CD14-positive monocyte (primary cell): ENCODE results near the gene RMC1. TPM values are rescaled to one million over a fixed set of nuclear protein-coding genes. Genes with fewer than 3 reads are reported as not detected.
A peak's percentile ranks its signal among the peaks of the same experiment; 100 is the strongest.

Source experiments
- DNase-seq, 3 donors: peaks; one replicate each; pipeline ENCODE4 v3.0.0-alpha.2; 2011 to 2022
- H2AFZ ChIP-seq: 2 replicates; pipeline ENCODE4 v1.6.0; 2012; ENCODE audit warnings: mild to moderate bottlenecking, low read depth, low read length, inconsistent platforms; ENCODE audit not compliant: insufficient read depth, poor library complexity, severe bottlenecking
- H3K27ac ChIP-seq, 2 donors: 1 replicate in 1 of 2; 2 replicates in 1 of 2; pipeline ENCODE4 v1.5.1; 2012 to 2013; ENCODE audit warnings: low read length in 2 of 2, control low read depth in 1 of 2, inconsistent platforms in 1 of 2, low read depth in 1 of 2, mild to moderate bottlenecking in 1 of 2
- H3K27me3 ChIP-seq, 2 donors: one replicate each; pipeline versions ENCODE4 v1.6.0 to v1.6.1; 2011 to 2013; ENCODE audit warnings: low read length in 2 of 2; ENCODE audit not compliant: control insufficient read depth in 2 of 2, insufficient read depth in 2 of 2
- H3K36me3 ChIP-seq, 2 donors: replicated peaks in 1 of 2; 1 replicate in 1 of 2; 2 replicates in 1 of 2; pipeline versions ENCODE4 v1.5.1 to v1.6.1; 2012 to 2013; ENCODE audit warnings: low read length in 2 of 2, control low read depth in 1 of 2, inconsistent platforms in 1 of 2, mild to moderate bottlenecking in 1 of 2; ENCODE audit not compliant: insufficient read depth in 2 of 2, control insufficient read depth in 1 of 2
- H3K4me1 ChIP-seq, 2 donors: 1 replicate in 1 of 2; 2 replicates in 1 of 2; pipeline versions ENCODE4 v1.5.1 to v1.6.1; 2012 to 2013; ENCODE audit warnings: low read length in 2 of 2, control low read depth in 1 of 2, inconsistent platforms in 1 of 2, mild to moderate bottlenecking in 1 of 2, moderate library complexity in 1 of 2; ENCODE audit not compliant: insufficient read depth in 2 of 2, control insufficient read depth in 1 of 2
- H3K4me2 ChIP-seq: replicated peaks from 2 replicates; pipeline ENCODE3; 2012; ENCODE audit warnings: low read length, moderate library complexity, mild to moderate bottlenecking; ENCODE audit not compliant: poor library complexity, severe bottlenecking; ENCODE audit errors: extremely low read depth
- H3K4me3 ChIP-seq, 3 experiments: fragments of 200-600 bp in 1 of 3; sonication (generic) in 1 of 3; replicated peaks in 1 of 3; 1 replicate in 2 of 3; 2 replicates in 1 of 3; pipeline ENCODE4 v1.5.1; 2011 to 2013; ENCODE audit warnings: low read length in 3 of 3, mild to moderate bottlenecking in 3 of 3, control low read depth in 2 of 3, low read depth in 2 of 3, inconsistent platforms in 1 of 3, moderate library complexity in 1 of 3
- H3K79me2 ChIP-seq: 2 replicates; pipeline ENCODE4 v1.6.0; 2012; ENCODE audit warnings: mild to moderate bottlenecking, control low read depth, inconsistent platforms, low read length, moderate library complexity; ENCODE audit not compliant: insufficient read depth
- H3K9ac ChIP-seq: 2 replicates; pipeline ENCODE4 v1.6.0; 2017; ENCODE audit warnings: low read length, mild to moderate bottlenecking; ENCODE audit not compliant: insufficient read depth, poor library complexity, severe bottlenecking
- H3K9me3 ChIP-seq, 2 donors: replicated peaks in 1 of 2; 1 replicate in 1 of 2; 2 replicates in 1 of 2; pipeline versions ENCODE4 v1.5.1 to v1.6.1; 2012 to 2013; ENCODE audit warnings: low read length in 2 of 2, control low read depth in 1 of 2; ENCODE audit not compliant: control insufficient read depth in 1 of 2, insufficient read depth in 1 of 2
- H4K20me1 ChIP-seq: 2 replicates; pipeline ENCODE4 v1.6.0; 2012; ENCODE audit warnings: mild to moderate bottlenecking, low read length, control low read depth, moderate library complexity; ENCODE audit not compliant: insufficient read depth
- H3K27ac Mint-ChIP-seq, 7 donors: one replicate each; pipeline ENCODE4 v1.8.0; 2020; ENCODE audit warnings: mild to moderate bottlenecking in 7 of 7, mixed read lengths in 7 of 7, moderate library complexity in 6 of 7, inconsistent platforms in 2 of 7
- H3K27me3 Mint-ChIP-seq, 3 donors: one replicate each; pipeline ENCODE4 v1.8.0; 2021 to 2022; ENCODE audit warnings: low read depth in 3 of 3, mild to moderate bottlenecking in 3 of 3, mixed read lengths in 3 of 3, moderate library complexity in 3 of 3, inconsistent platforms in 1 of 3
- H3K36me3 Mint-ChIP-seq, 2 donors: one replicate each; pipeline ENCODE4 v1.8.0; 2020; ENCODE audit warnings: mixed read lengths in 2 of 2, inconsistent platforms in 1 of 2, mild to moderate bottlenecking in 1 of 2
- H3K4me1 Mint-ChIP-seq: one replicate; pipeline ENCODE4 v1.8.0; 2020; ENCODE audit warnings: mild to moderate bottlenecking, mixed read lengths
- H3K4me3 Mint-ChIP-seq, 2 donors: one replicate each; pipeline ENCODE4 v1.8.0; 2020; ENCODE audit warnings: mild to moderate bottlenecking in 2 of 2, mixed read lengths in 2 of 2, moderate library complexity in 1 of 2
- H3K9me3 Mint-ChIP-seq, 7 donors: one replicate each; pipeline ENCODE4 v1.8.0; 2020 to 2022; ENCODE audit warnings: mixed read lengths in 7 of 7, mild to moderate bottlenecking in 6 of 7, moderate library complexity in 6 of 7, inconsistent platforms in 2 of 7
- whole genome bisulfite sequencing: methylation state at CpG from one replicate; pipeline ENCODE4 v1.1.5; 2013; ENCODE audit warnings: missing lambda C conversion rate; ENCODE audit not compliant: insufficient coverage; 5-methylcytosine and 5-hydroxymethylcytosine counted together
- intact Hi-C, 2 donors: fragments of 100-400 bp; cut with micrococcal nuclease; formaldehyde crosslinking; loops; one replicate each; pipeline versions ENCODE4 v1.15.0 to v1.15.1; 2023
- polyA plus RNA-seq, 3 donors: library from polyadenylated mRNA; depleted of rRNA in 1 of 3; unstranded in 2 of 3; stranded (reverse) in 1 of 3; fragments of 300-500 nt in 2 of 3; fragments of >200 nt in 1 of 3; fragmentation: Illumina TruSeq in 2 of 3; gene quantifications; 1 replicate in 2 of 3; 2 replicates in 1 of 3; pipeline ENCODE4 v1.2.3, GENCODE V29; 2012 to 2021
- TF ChIP-seq, protein P1 (sequence below): fragments of 200-600 bp; IDR thresholded peaks from one replicate; pipeline ENCODE4 v1.8.0; 2022; ENCODE audit warnings: antibody characterized with exemption, mild to moderate bottlenecking

RMC1 gene
- polyA plus RNA-seq, 3 donors: 21.9 to 70.8 (median 30.1) TPM

DNA sequence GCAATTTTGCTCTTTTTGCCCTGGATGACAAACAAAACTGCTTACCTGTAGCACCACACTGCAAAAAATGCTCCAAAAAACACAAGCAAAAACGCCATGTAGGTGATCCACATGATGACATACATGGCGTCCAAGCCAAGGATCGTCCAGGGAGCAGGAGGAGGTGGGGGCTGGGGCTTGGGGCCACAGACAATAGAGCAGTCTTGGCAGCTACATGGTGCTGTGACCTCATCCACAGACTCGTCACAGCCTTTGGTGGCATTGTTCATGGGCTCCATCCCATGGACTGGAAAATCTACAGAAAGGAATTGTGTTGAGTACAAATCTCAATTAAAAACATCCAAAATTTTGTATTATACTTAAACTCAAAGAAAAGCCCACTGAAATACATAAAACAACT, 56.9 kb downstream of the RMC1 start:
- Histone ChIP-seq H3K27me3 (no peaks in the 10 kb centered on the region), H4K20me1 (no peaks in the 10 kb centered on the region), H3K36me3 (peaks cover 67 to 96% of the 10 kb centered on the region in 2 donors), H3K4me2 (no peak overlapping the region), H3K27ac (no peak overlapping the region), H3K9me3 (no peaks in the 10 kb centered on the region), H2AFZ (no peak overlapping the region), H3K79me2 (no peaks in the 10 kb centered on the region), H3K9ac (no peak overlapping the region), H3K4me3 (no peak overlapping the region), H3K4me1 (no peaks in the 10 kb centered on the region)
- Mint-ChIP-seq H3K9me3 (no peaks in the 10 kb centered on the region), H3K27ac (no peak overlapping the region), H3K27me3 (no peaks in the 10 kb centered on the region), H3K4me3 (no peak overlapping the region), H3K4me1 (no peaks in the 10 kb centered on the region), H3K36me3 (peaks cover 84 to 98% of the 10 kb centered on the region in 2 donors)
- DNase-seq: no peak
- TF ChIP-seq, protein P1, sequence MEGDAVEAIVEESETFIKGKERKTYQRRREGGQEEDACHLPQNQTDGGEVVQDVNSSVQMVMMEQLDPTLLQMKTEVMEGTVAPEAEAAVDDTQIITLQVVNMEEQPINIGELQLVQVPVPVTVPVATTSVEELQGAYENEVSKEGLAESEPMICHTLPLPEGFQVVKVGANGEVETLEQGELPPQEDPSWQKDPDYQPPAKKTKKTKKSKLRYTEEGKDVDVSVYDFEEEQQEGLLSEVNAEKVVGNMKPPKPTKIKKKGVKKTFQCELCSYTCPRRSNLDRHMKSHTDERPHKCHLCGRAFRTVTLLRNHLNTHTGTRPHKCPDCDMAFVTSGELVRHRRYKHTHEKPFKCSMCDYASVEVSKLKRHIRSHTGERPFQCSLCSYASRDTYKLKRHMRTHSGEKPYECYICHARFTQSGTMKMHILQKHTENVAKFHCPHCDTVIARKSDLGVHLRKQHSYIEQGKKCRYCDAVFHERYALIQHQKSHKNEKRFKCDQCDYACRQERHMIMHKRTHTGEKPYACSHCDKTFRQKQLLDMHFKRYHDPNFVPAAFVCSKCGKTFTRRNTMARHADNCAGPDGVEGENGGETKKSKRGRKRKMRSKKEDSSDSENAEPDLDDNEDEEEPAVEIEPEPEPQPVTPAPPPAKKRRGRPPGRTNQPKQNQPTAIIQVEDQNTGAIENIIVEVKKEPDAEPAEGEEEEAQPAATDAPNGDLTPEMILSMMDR: no peak
- intact Hi-C loops: no loop called here
- WGBS: 100% methylated on average over 1 of the region's 4 CpGs

DNA sequence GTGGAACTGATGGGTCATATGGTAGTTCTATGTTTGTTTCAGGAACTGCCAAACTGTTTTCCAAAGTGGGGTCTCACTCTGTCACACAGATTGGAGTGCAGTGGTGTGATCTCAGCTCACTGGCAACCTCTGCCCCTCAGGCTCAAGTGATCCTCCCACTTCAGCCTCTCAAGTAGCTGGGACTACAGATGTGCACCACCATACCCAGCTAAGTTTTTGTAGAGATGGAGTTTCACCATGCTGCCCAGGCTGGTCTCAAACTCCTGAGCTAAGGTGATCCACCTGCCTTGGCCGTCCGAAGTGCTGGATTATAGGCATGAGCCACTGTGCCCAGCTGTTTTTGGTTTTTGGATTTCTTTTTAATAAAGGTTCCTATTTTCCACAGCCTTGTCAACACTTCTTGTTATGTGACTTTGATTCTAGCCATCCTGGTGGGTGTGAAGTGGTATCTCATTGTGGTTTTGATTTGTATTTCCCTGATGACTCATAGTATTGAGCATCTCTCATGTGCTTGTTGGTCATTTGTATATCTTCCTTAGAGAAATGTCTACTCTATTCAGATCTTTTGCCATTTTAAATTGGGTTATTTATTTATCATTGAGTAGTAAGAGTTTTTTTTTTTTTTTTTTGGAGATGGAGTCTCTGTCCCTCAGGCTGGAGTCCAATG, 60.2 kb downstream of the RMC1 start:
- Mint-ChIP-seq H3K9me3 (no peaks in the 10 kb centered on the region), H3K27ac (peak overlapping the region in 2 of 7 donors; percentile 22 to 47), H3K36me3 (peaks cover 83 to 99% of the 10 kb centered on the region in 2 donors), H3K4me3 (no peak overlapping the region), H3K4me1 (peaks cover 4% of the 10 kb centered on the region), H3K27me3 (no peaks in the 10 kb centered on the region)
- peak in 2 of 3 donors; percentile 13 to 60 for DNase-seq
- Histone ChIP-seq H3K9ac (no peak overlapping the region), H2AFZ (no peak overlapping the region), H3K36me3 (peaks cover 63 to 96% of the 10 kb centered on the region in 2 donors), H4K20me1 (no peaks in the 10 kb centered on the region), H3K79me2 (no peaks in the 10 kb centered on the region), H3K27ac (peak overlapping the region in 1 of 2 donors; percentile 63), H3K4me2 (no peak overlapping the region), H3K27me3 (no peaks in the 10 kb centered on the region), H3K9me3 (no peaks in the 10 kb centered on the region), H3K4me3 (no peak overlapping the region), H3K4me1 (no peaks in the 10 kb centered on the region)
- intact Hi-C loops: no loop called here
- no CpG with 5 or more reads among the region's 2 CpGs for WGBS
- TF ChIP-seq, protein P1: no peak
